ENCODE results near the gene GALNT11.
"Not testable (repeated sequence)": the region's sequence is repeated elsewhere in the genome, so short reads cannot be mapped to it uniquely, and the experiment has no call there.

The GALNT11 gene

DNA sequence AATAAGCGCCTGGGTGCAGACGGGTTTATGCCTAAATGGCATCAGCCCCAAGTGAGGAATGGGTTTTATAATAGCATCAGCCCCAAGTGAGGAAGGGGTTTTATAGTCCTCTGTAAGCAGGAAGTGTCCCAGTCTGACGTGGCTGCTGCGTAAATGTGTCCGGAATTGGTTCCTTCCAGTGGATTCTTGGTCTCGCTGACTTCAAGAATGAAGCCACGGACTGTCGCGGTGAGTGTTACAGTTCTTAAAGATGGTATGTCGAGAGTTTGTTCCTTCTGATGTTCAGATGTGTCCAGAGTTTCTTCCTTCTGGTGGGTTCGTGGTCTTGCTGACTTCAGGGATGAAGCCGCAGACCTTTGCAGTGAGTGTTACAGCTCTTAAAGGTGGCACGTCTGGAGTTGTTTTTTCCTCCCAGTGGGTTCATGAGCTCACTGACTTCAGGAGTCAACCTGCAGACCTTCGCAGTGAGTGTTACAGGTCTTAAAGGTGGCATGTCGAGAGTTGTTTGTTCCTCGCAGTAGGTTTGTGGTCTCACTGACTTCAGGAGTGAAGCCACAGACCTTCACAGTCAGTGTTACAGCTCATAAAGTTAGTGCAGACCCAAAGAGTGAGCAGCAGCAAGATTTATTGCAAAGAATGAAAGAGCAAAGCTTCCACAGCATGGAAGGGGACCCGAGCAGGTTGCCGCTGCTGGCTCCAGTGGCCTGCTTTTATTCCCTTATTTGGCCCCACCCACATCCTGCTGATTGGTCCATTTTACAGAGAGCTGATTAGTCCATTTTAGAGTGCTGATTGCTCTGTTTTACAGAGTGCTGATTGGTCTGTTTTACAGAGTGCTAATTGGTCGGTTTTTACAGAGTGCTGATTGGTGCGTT lies 2.3 kb downstream of the GALNT11 start:
- peak; percentile 3 to 18 for DNase-seq (ENCODE audit: low read depth in 2 of 2, low spot score in 1 of 2)

- not testable (repeated sequence) for DNase-seq (ENCODE audit: low read depth in 2 of 2, low spot score in 1 of 2)
Observed at GRCh38 chr7:152030059-152030458, 4.6 kb downstream of the GALNT11 start.

DNA sequence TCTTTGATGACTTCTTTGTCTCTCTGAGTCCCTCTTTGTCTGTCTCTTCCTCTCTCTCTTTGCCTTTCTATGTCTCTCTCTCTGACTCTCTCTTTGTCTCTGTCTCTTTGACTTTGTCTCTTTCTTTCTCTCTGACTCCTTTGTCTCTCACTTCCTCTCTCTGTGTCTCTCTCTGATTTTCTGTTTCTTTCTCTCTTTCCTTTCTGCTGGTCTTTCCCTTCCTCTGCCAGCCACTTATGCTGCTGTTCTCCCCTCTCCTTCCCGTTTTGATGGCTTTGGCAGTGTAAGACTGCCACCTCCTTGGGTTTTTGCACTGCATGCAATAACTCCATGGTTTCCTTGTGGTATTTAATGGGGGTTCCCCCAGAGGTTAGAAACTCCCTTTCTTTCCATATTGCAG lies 5.2 kb downstream of the GALNT11 start:
- not testable (repeated sequence) for DNase-seq (ENCODE audit: low read depth in 2 of 2, low spot score in 1 of 2)

GRCh38 chr7:152035817-152036216 lies 10.3 kb downstream of the GALNT11 start:
- no peak for DNase-seq (ENCODE audit: low read depth in 2 of 2, low spot score in 1 of 2)

DNA sequence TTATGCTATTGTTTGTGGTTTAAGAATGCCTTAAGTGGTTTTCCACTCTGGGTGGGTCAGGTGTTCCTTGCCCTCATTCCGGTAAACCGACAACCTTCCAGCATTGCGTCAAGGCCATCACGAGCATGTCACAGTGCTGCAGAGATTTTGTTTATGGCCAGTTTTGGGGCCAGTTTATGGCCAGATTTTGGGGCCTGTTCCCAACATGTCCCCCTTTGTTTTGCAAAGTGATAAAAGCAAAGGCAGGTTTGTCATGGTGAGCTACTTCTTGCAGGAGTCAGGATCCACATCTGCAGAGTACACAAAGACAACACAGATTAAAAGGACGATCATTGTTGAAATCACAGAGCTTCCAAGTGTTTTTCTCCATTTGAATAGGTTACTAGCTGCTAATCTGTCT lies 12.9 kb downstream of the GALNT11 start:
- not testable (repeated sequence) for DNase-seq (ENCODE audit: low read depth in 2 of 2, low spot score in 1 of 2)

- DNase-seq (ENCODE audit: low read depth in 2 of 2, low spot score in 1 of 2) = not testable (repeated sequence)
Observed at GRCh38 chr7:152043086-152043485, 17.6 kb downstream of the GALNT11 start.

DNA sequence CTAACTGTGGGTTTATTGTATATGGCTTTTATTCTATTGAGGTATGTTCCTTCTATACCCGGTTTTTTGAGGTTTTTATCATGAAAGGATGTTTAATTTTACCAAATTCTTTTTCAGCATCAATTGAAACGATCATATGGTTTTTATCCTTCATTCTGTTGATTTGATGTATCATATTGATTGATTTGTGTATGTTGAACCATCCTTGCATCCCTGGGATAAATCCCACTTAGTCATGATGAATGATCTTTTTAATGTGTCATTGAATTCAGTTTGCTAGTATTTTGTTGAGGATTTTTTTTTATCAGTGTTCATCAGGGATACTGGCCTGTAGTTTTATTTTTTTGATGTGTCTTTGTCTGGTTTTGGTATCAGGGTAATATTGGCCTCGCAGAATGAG lies 19.4 kb downstream of the GALNT11 start:
- not testable (repeated sequence) for DNase-seq (ENCODE audit: low read depth in 2 of 2, low spot score in 1 of 2)

DNA sequence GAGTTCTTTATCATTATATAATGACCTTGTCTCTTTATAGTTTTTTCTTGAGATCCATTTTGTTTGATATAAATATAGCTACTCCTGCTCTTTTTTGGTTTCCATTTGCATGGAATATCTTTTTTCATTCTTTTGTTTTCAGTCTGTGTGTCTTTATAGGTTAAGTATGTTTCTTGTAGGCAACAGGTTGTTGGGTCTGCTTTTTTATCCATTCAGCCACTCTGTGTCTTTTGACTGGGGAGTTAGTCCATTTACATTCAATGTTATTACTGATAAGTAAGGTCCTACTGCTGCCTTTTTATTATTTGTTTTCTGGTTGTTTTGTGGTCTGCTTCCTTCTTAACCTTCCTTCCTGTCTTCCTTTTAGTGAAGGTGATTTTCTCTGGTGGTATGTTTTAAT lies 21.1 kb downstream of the GALNT11 start:
- DNase-seq (ENCODE audit: low read depth in 2 of 2, low spot score in 1 of 2) = no peak

GRCh38 chr7:152048051-152048450 lies 22.6 kb downstream of the GALNT11 start:
- DNase-seq (ENCODE audit: low read depth in 2 of 2, low spot score in 1 of 2) = no peak

DNA sequence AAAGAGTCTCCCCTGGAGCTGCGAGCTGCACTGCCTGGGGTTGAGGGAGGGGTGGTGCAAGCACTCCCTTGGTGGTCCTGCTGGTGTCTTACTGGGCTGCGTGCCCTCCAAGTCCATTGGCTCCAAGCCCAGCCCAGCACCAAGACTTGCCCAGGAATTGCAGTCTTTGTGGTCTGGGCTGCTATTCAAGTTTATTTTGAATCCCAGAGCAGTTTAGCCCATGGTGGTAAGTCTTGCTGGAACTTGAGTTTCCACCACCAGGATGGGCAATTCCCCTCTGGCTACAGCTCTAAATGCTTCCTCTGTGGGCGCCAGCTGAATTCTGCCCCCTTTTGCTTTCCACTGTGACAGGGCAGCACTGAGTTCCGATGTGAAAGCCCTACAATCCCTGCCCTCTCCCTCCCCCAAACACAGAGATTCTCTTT lies 25.1 kb downstream of the GALNT11 start:
- DNase-seq (ENCODE audit: low read depth in 2 of 2, low spot score in 1 of 2) = no peak

- DNase-seq (ENCODE audit: low read depth in 2 of 2, low spot score in 1 of 2) = no peak
Observed at GRCh38 chr7:152051968-152052367, 26.5 kb downstream of the GALNT11 start.

DNA sequence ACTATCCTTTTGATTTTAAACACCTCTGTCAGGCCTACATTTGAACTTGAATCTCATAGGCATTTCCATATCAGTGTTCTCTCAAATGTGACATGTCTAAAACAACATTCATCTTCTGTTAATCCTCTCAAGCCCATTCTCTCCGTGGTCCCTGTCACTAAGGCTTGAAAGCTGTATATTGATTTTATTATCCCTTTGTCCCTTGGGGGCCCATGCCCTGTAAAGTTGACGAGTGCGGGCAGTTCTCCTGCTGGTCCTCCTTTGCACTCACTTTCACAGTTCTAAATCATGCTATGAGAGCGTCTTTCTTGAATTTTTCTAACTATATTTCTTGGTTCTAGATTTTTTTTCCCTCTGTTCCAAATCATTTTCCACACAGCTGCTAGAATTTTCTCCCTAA lies 27.3 kb downstream of the GALNT11 start:
- no peak for DNase-seq (ENCODE audit: low read depth in 2 of 2, low spot score in 1 of 2)

GRCh38 chr7:152054367-152055230 lies 29.1 kb downstream of the GALNT11 start:
- DNase-seq (ENCODE audit: low read depth in 2 of 2, low spot score in 1 of 2) = no peak

DNA sequence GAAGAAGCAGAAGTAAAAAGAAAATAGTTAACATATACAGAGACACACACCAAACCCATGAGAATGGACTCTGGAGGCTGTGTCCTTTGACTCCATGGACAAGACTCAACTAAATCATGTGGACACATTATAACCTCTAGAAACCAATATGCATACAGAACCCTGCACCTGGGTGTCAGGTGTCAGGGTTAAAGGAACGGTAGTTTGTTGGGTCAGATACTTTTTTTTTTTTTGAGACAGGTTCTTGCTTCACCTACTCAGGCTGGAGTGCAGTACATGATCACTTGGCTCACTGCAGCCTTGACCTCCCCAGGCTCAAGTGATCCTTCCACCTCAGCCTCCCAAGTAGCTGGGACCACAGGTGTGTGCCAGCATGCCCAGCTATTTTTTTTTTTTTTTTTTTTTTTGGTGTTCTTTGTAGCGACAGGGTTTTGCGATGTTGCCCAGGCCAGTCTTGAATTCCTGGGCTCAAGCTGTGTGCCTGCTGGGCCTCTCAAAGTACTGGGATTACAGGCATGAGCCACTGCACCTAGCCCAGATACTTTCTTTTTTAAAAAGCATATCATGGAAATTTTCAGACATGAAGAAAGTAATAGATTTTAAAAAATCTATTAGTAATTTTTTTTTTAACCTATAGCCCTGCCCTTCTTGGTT lies 31.3 kb downstream of the GALNT11 start:
- DNase-seq (ENCODE audit: low read depth in 2 of 2, low spot score in 1 of 2) = no peak

- DNase-seq (ENCODE audit: low read depth in 2 of 2, low spot score in 1 of 2) = no peak
Observed at GRCh38 chr7:152059311-152059710, 33.8 kb downstream of the GALNT11 start.

DNA sequence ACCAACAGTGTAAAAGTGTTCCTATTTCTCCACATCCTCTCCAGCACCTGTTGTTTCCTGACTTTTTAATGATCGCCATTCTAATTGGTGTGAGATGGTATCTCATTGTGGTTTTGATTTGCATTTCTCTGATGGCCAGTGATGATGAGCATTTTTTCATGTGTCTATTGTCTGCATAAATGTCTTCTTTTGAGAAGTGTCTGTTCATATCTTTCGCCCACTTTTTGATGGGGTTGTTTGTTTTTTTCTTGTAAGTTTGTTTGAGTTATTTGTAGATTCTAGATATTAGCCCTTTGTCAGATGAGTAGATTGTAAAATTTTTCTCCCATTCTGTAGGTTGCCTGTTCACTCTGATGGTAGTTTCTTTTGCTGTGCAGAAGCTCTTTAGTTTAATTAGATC lies 35.6 kb downstream of the GALNT11 start:
- not testable (repeated sequence) for DNase-seq (ENCODE audit: low read depth in 2 of 2, low spot score in 1 of 2)

DNA sequence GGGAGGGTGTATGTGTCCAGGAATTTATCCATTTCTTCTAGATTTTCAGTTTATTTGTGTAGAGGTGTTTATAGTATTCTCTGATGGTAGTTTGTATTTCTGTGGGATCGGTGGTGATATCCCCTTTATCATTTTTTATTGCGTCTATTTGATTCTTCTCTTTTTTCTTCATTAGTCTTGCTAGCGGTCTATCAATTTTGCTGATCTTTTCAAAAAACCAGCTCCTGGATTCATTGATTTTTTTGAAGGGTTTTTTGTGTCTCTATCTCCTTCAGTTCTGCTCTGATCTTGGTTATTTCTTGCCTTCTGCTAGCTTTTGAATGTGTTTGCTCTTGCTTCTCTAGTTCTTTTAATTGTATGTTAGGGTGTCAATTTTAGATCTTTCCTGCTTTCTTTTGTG lies 37.7 kb downstream of the GALNT11 start:
- not testable (repeated sequence) for DNase-seq (ENCODE audit: low read depth in 2 of 2, low spot score in 1 of 2)

- DNase-seq (ENCODE audit: low read depth in 2 of 2, low spot score in 1 of 2) = not testable (repeated sequence)
Observed at GRCh38 chr7:152063821-152064220, 38.3 kb downstream of the GALNT11 start.

DNA sequence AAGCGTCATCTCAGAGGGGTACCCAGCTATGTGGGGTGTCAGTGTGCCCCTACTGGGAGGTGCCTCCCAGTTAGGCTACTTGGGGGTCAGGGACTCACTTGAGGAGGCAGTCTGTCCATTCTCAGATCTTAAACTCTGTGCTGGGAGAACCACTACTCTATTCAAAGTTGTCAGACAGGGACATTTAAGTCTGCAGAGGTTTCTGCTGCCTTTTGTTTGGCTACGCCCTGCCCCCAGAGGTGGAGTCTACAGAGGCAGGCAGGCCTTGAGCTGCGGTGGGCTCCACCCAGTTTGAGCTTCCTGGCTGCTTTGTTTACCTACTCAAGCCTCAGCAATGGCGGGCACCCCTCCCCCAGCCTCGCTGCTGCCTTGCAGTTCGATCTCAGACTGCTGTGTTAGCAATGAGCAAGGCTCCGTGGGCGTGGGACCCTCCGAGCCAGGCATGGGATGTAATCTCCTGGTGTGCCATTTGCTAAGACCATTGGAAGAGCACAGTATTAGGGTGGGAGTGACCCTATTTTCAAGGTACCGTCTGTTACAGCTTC lies 40.4 kb downstream of the GALNT11 start:
- not testable (repeated sequence) for DNase-seq (ENCODE audit: low read depth in 2 of 2, low spot score in 1 of 2)

- no peak for DNase-seq (ENCODE audit: low read depth in 2 of 2, low spot score in 1 of 2)
Observed at GRCh38 chr7:152072421-152072820, 46.9 kb downstream of the GALNT11 start.

GRCh38 chr7:152073352-152073751 lies 47.9 kb downstream of the GALNT11 start:
- DNase-seq (ENCODE audit: low read depth in 2 of 2, low spot score in 1 of 2) = no peak
